GM19240 (cell line): Measurements from ENCODE around the gene STUM.
A peak's percentile ranks its signal among the peaks of the same experiment; 100 is the strongest.

ENCODE experiments used
- DNase-seq: peaks from one replicate; pipeline ENCODE4 v3.0.0; 2011; ENCODE audit warnings: low spot score; ENCODE audit not compliant: insufficient read length

Gene STUM

GRCh38 chr1:226624526-226624925 lies 76.0 kb downstream of the STUM start:
- DNase-seq = no peak

GRCh38 chr1:226625326-226625725 lies 76.8 kb downstream of the STUM start:
- no peak for DNase-seq

GRCh38 chr1:226625832-226626576 lies 77.4 kb downstream of the STUM start:
- DNase-seq = no peak

GRCh38 chr1:226626577-226626956 lies 78.0 kb downstream of the STUM start:
- peak; percentile 68 for DNase-seq

GRCh38 chr1:226627050-226627755 lies 78.6 kb downstream of the STUM start:
- DNase-seq = no peak

- no peak for DNase-seq
Measured at GRCh38 chr1:226627924-226628611, 79.5 kb downstream of the STUM start.

- no peak for DNase-seq
Measured at GRCh38 chr1:226628612-226629155, 80.1 kb downstream of the STUM start.

GRCh38 chr1:226629210-226629895 lies 80.8 kb downstream of the STUM start:
- DNase-seq = no peak

- DNase-seq = no peak
Measured at GRCh38 chr1:226629896-226630550, 81.5 kb downstream of the STUM start.

GRCh38 chr1:226630592-226630991 lies 82.0 kb downstream of the STUM start:
- DNase-seq = no peak

- DNase-seq = no peak
Measured at GRCh38 chr1:226631229-226632000, 82.9 kb downstream of the STUM start.

- no peak for DNase-seq
Measured at GRCh38 chr1:226632169-226632879, 83.8 kb downstream of the STUM start.

- no peak for DNase-seq
Measured at GRCh38 chr1:226632922-226633351, 84.4 kb downstream of the STUM start.

- no peak for DNase-seq
Measured at GRCh38 chr1:226633541-226634165, 85.1 kb downstream of the STUM start.

- peak; percentile 61 for DNase-seq
Measured at GRCh38 chr1:226634166-226634588, 85.6 kb downstream of the STUM start.

GRCh38 chr1:226634611-226635246 lies 86.2 kb downstream of the STUM start:
- DNase-seq = no peak

GRCh38 chr1:226635456-226635941 lies 86.9 kb downstream of the STUM start:
- no peak for DNase-seq

- DNase-seq = no peak
Measured at GRCh38 chr1:226636847-226637096, 88.2 kb downstream of the STUM start.
